Endothelial cell of umbilical vein (primary cell): ENCODE data around the gene PPP2R3C. TPM values are rescaled to one million over a fixed set of nuclear protein-coding genes. Genes with fewer than 3 reads are reported as not detected.

Source experiments
- BruUV-seq: library from RNA; stranded (reverse); fragments of 400-500 nt; replicated peaks from 2 replicates; lab custom pipeline; 2021; lab: Mats Ljungman, UMichigan
- CTCF ChIA-PET: fragments of 300-600, 350-600 bp; sonication (Branson Sonifier 250); formaldehyde crosslinking; loops from one replicate; lab custom pipeline; 2021; ENCODE audit warnings: antibody characterized with exemption, inconsistent platforms; lab: Charles Lee
- POLR2A ChIA-PET: fragments of 300-600, 350-600 bp; sonication (Branson Sonifier 250); formaldehyde crosslinking; loops from one replicate; lab custom pipeline; 2021; ENCODE audit warnings: antibody characterized with exemption, inconsistent platforms; lab: Charles Lee
- DNase-seq: peaks from one replicate; pipeline ENCODE4 v3.0.0-alpha.2; 2011; ENCODE audit warnings: low read depth, low spot score
- FAIRE-seq: peaks from 2 replicates; lab custom pipeline; 2011; peaks lifted over from hg19 to GRCh38; lab: Jason Lieb, UNC
- H2AFZ ChIP-seq: 2 replicates; pipeline ENCODE4 v1.6.0; 2012; ENCODE audit warnings: low read depth, low read length, control low read depth, inconsistent platforms
- H3K27ac ChIP-seq: 2 replicates; pipeline ENCODE4 v1.5.1; 2011; ENCODE audit warnings: low read depth, mild to moderate bottlenecking, control low read depth, low read length, moderate library complexity; ENCODE audit not compliant: insufficient read depth
- H3K27me3 ChIP-seq, 2 experiments: 2 replicates each; pipeline versions ENCODE4 v1.6.0 to v1.6.1; 2011; ENCODE audit warnings: low read length in 2 of 2, mixed read lengths in 1 of 2; ENCODE audit not compliant: control insufficient read depth in 2 of 2, insufficient read depth in 2 of 2
- H3K36me3 ChIP-seq, 2 experiments: 2 replicates in 1 of 2; 3 replicates in 1 of 2; pipeline ENCODE4 v1.5.1; 2011; ENCODE audit warnings: low read length in 2 of 2, mild to moderate bottlenecking in 1 of 2, moderate library complexity in 1 of 2; ENCODE audit not compliant: control insufficient read depth in 2 of 2, insufficient read depth in 2 of 2; ENCODE audit errors: extremely low read depth in 1 of 2
- H3K4me1 ChIP-seq: 3 replicates; pipeline ENCODE4 v1.5.1; 2011; ENCODE audit warnings: mild to moderate bottlenecking, low read length; ENCODE audit not compliant: control insufficient read depth, insufficient read depth; ENCODE audit errors: extremely low read depth
- H3K4me2 ChIP-seq: 2 replicates; pipeline ENCODE4 v1.6.1; 2011; ENCODE audit warnings: low read length, control low read depth, mixed read lengths; ENCODE audit not compliant: insufficient read depth
- H3K4me3 ChIP-seq, 3 experiments: fragments of 200-600 bp in 1 of 3; sonication (generic), shearing (Covaris generic) in 1 of 3; replicated peaks in 1 of 3; 2 replicates each; pipeline ENCODE4 v1.5.1; 2011 to 2016; ENCODE audit warnings: control low read depth in 3 of 3, low read length in 3 of 3, mild to moderate bottlenecking in 2 of 3, inconsistent platforms in 1 of 3, low read depth in 1 of 3, moderate library complexity in 1 of 3; ENCODE audit not compliant: insufficient read depth in 1 of 3
- H3K79me2 ChIP-seq: 2 replicates; pipeline ENCODE4 v1.6.0; 2012; ENCODE audit warnings: low read length, inconsistent platforms; ENCODE audit not compliant: control insufficient read depth, insufficient read depth
- H3K9ac ChIP-seq: replicated peaks from 2 replicates; pipeline ENCODE3; 2011; ENCODE audit warnings: low read length, control low read depth; ENCODE audit not compliant: insufficient read depth; ENCODE audit errors: extremely low read depth
- H3K9me1 ChIP-seq: replicated peaks from 3 replicates; pipeline ENCODE4 v1.6.0; 2011; ENCODE audit warnings: mild to moderate bottlenecking, low read length; ENCODE audit not compliant: control insufficient read depth, insufficient read depth; ENCODE audit errors: extremely low read depth
- H3K9me3 ChIP-seq: replicated peaks from 2 replicates; pipeline ENCODE4 v1.5.1; 2012; ENCODE audit warnings: low read length, inconsistent platforms; ENCODE audit not compliant: control insufficient read depth, insufficient read depth
- H4K20me1 ChIP-seq: replicated peaks from 2 replicates; pipeline ENCODE3; 2011; ENCODE audit warnings: mild to moderate bottlenecking, low read length; ENCODE audit not compliant: control insufficient read depth, insufficient read depth; ENCODE audit errors: extremely low read depth
- EZH2 ChIP-seq: IDR thresholded peaks from 2 replicates; pipeline ENCODE4 v1.6.1; 2012; ENCODE audit warnings: borderline replicate concordance, low read depth, mild to moderate bottlenecking, moderate library complexity, low read length, inconsistent platforms; ENCODE audit not compliant: severe bottlenecking
- FOS ChIP-seq: IDR thresholded peaks from 2 replicates; pipeline ENCODE4 v1.6.1; 2011; ENCODE audit warnings: mild to moderate bottlenecking, low read length, moderate library complexity, borderline replicate concordance; ENCODE audit not compliant: insufficient read depth
- GATA2 ChIP-seq: IDR thresholded peaks from 2 replicates; pipeline ENCODE4 v1.7.0; 2011; ENCODE audit warnings: low read depth, mild to moderate bottlenecking, moderate library complexity, mixed read lengths, low read length; ENCODE audit not compliant: insufficient read length, insufficient read depth
- JUN ChIP-seq: IDR thresholded peaks from 2 replicates; pipeline ENCODE4 v1.6.1; 2011; ENCODE audit warnings: borderline replicate concordance, low read depth; ENCODE audit not compliant: insufficient read length, insufficient read depth
- MYC ChIP-seq: IDR thresholded peaks from one replicate; pipeline ENCODE4 v1.6.1; 2011; ENCODE audit warnings: mild to moderate bottlenecking, low read depth, low read length
- POLR2A ChIP-seq: IDR thresholded peaks from 2 replicates; pipeline ENCODE4 v1.6.1; 2012; ENCODE audit warnings: low read depth, mild to moderate bottlenecking, control low read depth, low read length
- POLR2AphosphoS5 ChIP-seq: IDR thresholded peaks from 2 replicates; pipeline ENCODE4 v1.6.1; 2012; ENCODE audit warnings: low read depth, mild to moderate bottlenecking, control low read depth, low read length, moderate library complexity; ENCODE audit not compliant: insufficient read depth
- dilution Hi-C: fragments of 300-500 bp; cut with MboI; formaldehyde crosslinking; loops from one replicate; pipeline ENCODE4 v1.15.0; 2019; ENCODE audit warnings: low sequenced_read_pairs; ENCODE audit not compliant: extremely low pct_ligation_motif_present
- intact Hi-C: fragments of 100-400 bp; cut with micrococcal nuclease; formaldehyde crosslinking; loops from one replicate; pipeline ENCODE4 v1.10.0; 2022
- polyA plus RNA-seq, 4 experiments: library from polyadenylated mRNA; depleted of rRNA in 3 of 4; stranded (reverse) in 3 of 4; unstranded in 1 of 4; fragments of >200 nt; gene quantifications; 2 replicates each; pipeline versions ENCODE4 v1.2.1 to v1.2.3, GENCODE V29; 2011 to 2012; ENCODE audit warnings: missing spikeins in 1 of 4
- total RNA-seq: library from RNA; stranded (reverse); gene quantifications from 2 replicates; pipeline ENCODE4 v1.2.3, GENCODE V29; 2021
- TF ChIP-seq, protein P1 (sequence below): IDR thresholded peaks from 2 replicates; pipeline ENCODE4 v1.6.1; 2011; ENCODE audit not compliant: insufficient read depth, insufficient read length
- TF ChIP-seq, protein P2 (sequence below), 2 donors: IDR thresholded peaks; 1 replicate in 1 of 2; 2 replicates in 1 of 2; pipeline ENCODE4 v1.5.1; 2011; ENCODE audit warnings: low read length in 2 of 2, mild to moderate bottlenecking in 2 of 2, moderate library complexity in 2 of 2, control low read depth in 1 of 2, inconsistent platforms in 1 of 2, low read depth in 1 of 2; ENCODE audit not compliant: insufficient read depth in 1 of 2; ENCODE audit errors: extremely low read depth in 1 of 2

Gene PPP2R3C
- total and polyA plus RNA-seq, 2 donors (not counting 3 experiments of a cell fraction or from before 2014, with no cell fraction given) = 10.2 to 40.6 TPM

DNA sequence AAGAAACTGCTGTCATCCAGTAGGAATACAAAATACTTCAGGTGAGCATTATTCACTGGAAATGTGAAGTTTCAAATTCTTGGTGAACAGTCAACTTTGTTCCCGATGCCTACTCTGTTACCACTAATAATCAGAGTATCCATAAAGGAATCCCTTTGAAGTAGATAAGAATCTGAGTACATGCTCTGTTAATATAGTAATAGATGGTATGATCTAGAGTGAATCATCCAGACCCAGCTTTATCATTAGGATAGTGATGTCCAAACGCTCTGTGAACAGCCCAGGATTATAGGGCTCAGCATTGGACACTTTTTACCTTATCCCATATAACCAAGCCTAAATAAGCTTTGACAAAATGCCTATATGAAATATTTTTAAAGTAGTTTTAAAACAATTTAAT, 33.3 kb downstream of the PPP2R3C start:
- Histone ChIP-seq H4K20me1 (no peaks in the 10 kb centered on the region), H3K9me1 (no peaks in the 10 kb centered on the region), H3K9ac (no peak overlapping the region), H2AFZ (no peak overlapping the region), H3K27me3 (no peaks in the 10 kb centered on the region), H3K27ac (no peak overlapping the region), H3K4me2 (no peak overlapping the region), H3K36me3 (peaks cover 4% of the 10 kb centered on the region in 2 experiments), H3K79me2 (no peaks in the 10 kb centered on the region), H3K9me3 (no peaks in the 10 kb centered on the region), H3K4me1 (no peaks in the 10 kb centered on the region), H3K4me3 (no peak overlapping the region)
- BruUV-seq = no TSS peak
- dilution Hi-C loops (no loop called here), intact Hi-C loops (no loop called here)
- FAIRE-seq (no peak), DNase-seq (no peak)
- ChIA-PET POLR2A (no interaction called here), CTCF (interaction anchor here (1.1 kb wide), 1 partner anchor 12 kb away, joined by 3 read pairs; no protein-coding TSS in a partner anchor)
- TF ChIP-seq, protein P1, sequence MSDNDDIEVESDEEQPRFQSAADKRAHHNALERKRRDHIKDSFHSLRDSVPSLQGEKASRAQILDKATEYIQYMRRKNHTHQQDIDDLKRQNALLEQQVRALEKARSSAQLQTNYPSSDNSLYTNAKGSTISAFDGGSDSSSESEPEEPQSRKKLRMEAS = no peak
- TF ChIP-seq JUN = no peak
- no peak for TF ChIP-seq MYC
- TF ChIP-seq, protein P2, sequence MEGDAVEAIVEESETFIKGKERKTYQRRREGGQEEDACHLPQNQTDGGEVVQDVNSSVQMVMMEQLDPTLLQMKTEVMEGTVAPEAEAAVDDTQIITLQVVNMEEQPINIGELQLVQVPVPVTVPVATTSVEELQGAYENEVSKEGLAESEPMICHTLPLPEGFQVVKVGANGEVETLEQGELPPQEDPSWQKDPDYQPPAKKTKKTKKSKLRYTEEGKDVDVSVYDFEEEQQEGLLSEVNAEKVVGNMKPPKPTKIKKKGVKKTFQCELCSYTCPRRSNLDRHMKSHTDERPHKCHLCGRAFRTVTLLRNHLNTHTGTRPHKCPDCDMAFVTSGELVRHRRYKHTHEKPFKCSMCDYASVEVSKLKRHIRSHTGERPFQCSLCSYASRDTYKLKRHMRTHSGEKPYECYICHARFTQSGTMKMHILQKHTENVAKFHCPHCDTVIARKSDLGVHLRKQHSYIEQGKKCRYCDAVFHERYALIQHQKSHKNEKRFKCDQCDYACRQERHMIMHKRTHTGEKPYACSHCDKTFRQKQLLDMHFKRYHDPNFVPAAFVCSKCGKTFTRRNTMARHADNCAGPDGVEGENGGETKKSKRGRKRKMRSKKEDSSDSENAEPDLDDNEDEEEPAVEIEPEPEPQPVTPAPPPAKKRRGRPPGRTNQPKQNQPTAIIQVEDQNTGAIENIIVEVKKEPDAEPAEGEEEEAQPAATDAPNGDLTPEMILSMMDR (IDR thresholded peaks at IDR 0.05; ENCODE audit: extremely low read depth in 1 of 2, insufficient read depth in 1 of 2, low read depth in 1 of 2, low read length in 2 of 2) = no peak
- TF ChIP-seq FOS = no peak
- TF ChIP-seq EZH2 = no peak
- TF ChIP-seq POLR2AphosphoS5 = no peak
- TF ChIP-seq POLR2A = no peak
- TF ChIP-seq GATA2 = no peak
